ENCODE data around the gene ADIRF.

ADIRF gene

DNA sequence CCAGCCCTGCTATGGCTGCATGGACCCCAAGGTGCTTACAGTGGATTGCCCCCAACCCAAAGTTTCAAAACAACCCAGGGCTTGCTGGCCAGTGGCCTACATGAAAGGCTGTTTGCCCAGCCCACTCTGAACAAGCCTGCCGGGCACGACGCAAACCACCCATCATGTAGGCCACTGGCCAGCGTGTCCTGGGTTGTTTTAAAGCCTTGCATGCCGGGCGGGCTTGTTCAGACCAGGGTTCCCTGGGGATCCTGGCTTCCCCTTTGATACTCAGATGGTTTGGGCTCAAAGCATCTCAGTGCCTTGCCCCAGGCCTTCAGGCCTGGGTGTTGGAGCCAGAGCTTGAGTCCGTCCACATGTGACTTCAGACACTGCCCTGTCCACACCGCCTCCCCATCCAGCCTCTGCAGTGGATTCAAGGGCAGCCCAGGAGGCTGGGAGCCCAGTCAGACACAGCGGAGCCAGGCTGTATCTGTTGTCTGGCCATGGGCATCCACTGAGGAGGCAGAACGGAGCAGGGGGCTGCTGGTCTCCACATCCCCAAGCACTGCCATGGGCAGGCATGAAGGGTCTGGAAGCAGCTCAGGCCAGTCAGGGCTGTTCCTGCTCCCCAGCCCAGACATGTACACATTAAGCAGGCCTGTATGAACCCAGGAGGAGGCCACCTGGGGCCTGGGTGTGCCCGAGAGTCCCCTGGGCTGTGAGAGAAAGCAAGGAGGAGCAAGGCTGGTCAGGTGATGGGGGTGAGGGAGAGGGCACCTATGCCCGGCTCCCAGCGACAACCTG lies 4.0 kb upstream of the ADIRF start:
- TF ChIP-seq, protein P1, sequence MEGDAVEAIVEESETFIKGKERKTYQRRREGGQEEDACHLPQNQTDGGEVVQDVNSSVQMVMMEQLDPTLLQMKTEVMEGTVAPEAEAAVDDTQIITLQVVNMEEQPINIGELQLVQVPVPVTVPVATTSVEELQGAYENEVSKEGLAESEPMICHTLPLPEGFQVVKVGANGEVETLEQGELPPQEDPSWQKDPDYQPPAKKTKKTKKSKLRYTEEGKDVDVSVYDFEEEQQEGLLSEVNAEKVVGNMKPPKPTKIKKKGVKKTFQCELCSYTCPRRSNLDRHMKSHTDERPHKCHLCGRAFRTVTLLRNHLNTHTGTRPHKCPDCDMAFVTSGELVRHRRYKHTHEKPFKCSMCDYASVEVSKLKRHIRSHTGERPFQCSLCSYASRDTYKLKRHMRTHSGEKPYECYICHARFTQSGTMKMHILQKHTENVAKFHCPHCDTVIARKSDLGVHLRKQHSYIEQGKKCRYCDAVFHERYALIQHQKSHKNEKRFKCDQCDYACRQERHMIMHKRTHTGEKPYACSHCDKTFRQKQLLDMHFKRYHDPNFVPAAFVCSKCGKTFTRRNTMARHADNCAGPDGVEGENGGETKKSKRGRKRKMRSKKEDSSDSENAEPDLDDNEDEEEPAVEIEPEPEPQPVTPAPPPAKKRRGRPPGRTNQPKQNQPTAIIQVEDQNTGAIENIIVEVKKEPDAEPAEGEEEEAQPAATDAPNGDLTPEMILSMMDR (IDR thresholded peaks at IDR 0.05; ENCODE audit: extremely low read depth, missing control alignments), result no peak

DNA sequence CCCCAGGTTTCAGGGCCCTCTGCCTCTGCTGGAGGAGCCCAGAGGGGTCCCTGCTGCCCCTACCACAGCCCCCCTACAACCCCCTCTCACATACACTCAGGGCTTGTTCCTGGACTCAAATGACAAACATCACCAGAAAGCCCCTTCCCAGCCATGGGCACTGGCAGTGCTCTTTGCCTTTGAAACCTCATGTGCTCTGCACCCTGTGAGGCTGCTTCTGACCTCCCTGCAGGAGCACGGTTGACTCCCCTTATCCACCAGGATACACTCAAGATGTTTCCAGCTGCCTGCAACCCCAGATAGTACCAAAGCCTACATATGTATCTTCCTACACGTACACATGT lies 3.5 kb upstream of the ADIRF start:
- no peak for DNase-seq (ENCODE audit: low spot score)
- TF ChIP-seq, protein P1 (IDR thresholded peaks at IDR 0.05; ENCODE audit: extremely low read depth, missing control alignments), result no peak

More for the DNA sequence above, 4.0 kb upstream of the ADIRF start:
- DNase-seq (ENCODE audit: low spot score), result no peak

DNA sequence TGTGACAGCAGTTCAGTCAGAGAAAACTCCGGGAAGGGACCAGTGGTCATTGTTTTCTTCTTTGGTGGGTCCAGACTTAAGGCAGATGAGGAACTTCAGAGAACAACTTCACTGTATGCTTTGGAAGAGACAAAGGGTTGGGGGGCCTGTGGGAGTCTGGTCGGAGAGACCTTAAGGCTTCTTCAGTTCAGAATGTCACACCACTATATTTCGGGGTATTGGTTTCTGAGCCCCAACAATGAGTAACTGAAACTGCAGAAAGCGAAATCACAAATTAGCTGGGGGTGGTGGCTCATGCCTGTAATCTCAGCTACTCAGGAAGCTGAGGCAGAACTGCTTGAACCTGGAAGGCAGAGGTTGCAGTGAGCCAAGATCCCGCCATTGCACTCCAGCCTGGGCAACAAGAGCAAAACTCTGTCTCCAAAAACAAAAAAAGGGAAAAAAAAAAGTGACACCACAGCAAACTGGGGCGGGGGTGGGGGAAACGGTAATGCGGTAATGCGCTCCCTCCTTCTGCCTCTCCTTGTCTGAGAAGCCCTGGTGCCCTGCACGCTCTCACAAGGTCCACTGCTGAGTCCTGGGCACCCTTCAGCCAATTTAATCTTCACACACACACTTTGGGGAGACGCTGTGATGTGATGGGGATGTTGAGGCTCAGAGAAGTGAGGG lies 2.2 kb upstream of the ADIRF start:
- TF ChIP-seq, protein P1 (IDR thresholded peaks at IDR 0.05; ENCODE audit: extremely low read depth, missing control alignments), result no peak
- DNase-seq (ENCODE audit: low spot score), result no peak

DNA sequence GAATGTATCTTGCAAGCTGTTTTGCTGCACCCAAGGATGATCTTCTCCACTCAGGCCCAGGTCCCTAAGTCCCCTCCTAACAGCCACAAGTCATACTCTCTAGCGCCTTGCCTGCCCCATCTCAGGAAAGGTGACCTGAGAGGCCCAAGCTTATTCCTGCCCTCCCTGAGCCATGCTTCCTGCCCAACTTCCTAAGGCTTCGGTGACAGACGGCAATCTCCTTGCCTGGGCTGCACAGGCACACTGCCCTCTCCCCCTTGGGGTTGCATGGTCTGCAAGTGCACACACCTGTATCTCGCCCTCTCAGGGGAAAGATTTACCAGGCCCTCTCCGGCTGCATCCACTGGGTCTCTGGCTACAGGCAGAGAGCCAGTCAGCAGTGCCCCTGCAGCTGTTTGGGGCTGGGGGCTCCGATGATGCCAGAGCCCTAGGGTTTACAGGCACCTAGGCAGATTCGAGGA lies 771 bp upstream of the ADIRF start:
- DNase-seq (ENCODE audit: low spot score), result no peak

DNA sequence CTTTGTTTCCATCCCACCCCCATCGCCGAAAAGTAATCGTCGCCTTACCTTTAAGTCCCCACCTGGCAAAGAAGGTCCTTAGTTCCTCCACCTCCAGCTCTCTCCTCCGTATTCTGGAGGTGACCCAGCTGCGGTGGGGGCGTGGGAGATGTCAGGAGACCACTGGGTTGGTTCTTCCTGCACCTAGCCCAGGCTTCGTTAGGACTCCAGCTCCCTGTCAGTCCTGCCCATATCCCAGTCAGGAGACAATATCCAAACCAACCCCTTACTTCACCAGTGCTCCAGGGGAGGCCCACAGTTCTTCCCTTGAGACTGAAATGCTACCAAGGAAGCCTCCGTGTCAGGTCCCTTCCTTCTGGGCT lies 693 bp downstream of the ADIRF start:
- TF ChIP-seq, protein P1 (IDR thresholded peaks at IDR 0.05; ENCODE audit: extremely low read depth, missing control alignments), result no peak
- no peak for DNase-seq (ENCODE audit: low spot score)

More for the DNA sequence above, 771 bp upstream of the ADIRF start:
- TF ChIP-seq, protein P1 (IDR thresholded peaks at IDR 0.05; ENCODE audit: extremely low read depth, missing control alignments), result no peak

DNA sequence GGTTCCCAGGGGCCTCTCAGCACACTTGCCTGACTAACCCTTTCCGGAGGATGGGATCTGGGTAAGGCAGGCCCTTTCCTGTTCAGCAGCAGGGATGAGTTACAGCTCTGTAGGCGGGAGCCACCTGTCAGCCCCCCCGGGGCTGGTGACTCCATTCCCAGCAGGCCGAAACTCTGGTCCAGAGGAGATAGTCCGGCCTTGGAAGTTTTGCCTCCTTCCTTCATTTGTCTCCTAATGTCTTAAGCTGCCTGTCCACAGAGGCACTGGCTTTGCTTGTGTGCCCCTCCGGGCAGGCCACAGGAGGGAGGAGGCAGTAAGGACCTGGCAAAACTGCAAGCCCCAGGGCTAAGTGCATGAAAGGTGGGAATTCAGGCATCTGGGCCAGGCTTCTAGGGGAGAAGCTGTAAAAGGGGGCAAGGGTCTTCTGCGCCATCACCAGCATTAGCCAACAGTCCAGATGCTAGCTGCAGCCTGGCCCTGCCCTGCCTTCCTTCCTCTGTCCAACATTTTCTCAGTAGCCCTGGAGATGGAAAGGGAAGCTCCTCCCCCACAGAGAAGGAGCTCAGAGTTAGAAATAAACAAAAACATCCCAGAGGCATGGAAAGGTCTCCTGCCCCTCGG lies 1.2 kb downstream of the ADIRF start:
- TF ChIP-seq, protein P1 (IDR thresholded peaks at IDR 0.05; ENCODE audit: extremely low read depth, missing control alignments), result no peak
- DNase-seq (ENCODE audit: low spot score), result peak; percentile 21

Data from GM20000 (cell line).